Measurements from ENCODE around the gene SRGAP1.
"Not testable (repeated sequence)": the region's sequence is repeated elsewhere in the genome, so short reads cannot be mapped to it uniquely, and the experiment has no call there.

Gene SRGAP1

DNA sequence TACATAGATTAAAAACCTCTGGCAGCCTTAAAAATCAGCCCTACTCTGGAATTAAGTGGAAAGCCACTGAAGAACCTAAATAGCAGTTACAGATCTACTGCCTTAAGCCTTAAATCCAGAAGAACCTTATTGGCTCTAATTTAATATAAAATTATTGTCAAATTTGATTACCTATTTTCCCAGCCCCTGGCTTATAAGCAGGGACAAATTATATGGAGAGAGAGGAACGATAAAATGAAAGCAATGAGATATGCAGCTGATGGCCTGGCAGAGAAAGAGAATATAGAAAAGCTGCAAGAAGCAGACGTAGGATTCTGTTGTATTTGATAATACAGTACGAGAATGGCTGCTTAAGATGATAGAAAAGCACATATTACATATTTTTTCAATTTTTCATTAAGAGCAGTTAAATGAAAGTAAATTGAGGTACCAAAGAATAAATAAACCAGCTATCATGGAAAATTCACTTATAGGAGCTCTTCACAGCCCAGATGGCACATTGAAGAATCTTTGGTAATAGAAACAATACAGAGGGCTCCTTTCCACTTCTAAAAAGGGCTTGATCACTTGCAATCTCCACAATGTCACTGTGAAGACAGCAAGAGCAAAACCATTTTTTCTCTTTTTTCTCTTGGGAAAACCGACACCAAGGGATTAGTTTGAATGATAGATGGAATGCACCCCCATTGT is 248.2 kb downstream of the SRGAP1 start:
- no peak for DNase-seq

DNA sequence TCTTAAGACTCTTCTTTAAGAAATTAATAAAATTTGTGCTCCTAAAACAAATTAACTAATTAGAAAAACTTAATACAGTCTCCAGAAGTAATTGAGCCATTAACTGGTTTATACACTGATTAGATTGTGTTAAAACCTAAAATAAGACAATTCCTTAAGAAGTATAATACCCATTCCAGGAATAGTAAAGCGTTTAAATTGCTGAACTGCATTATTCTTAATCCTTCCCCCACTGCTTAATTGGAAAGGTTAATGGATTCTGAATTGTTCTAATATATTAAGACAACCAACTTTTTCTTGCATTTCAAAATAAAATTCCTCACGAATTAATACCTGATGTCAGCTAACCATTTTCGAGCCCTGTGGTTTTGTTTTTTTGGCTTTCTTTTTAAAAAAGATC is 249.2 kb downstream of the SRGAP1 start:
- no peak for DNase-seq

DNA sequence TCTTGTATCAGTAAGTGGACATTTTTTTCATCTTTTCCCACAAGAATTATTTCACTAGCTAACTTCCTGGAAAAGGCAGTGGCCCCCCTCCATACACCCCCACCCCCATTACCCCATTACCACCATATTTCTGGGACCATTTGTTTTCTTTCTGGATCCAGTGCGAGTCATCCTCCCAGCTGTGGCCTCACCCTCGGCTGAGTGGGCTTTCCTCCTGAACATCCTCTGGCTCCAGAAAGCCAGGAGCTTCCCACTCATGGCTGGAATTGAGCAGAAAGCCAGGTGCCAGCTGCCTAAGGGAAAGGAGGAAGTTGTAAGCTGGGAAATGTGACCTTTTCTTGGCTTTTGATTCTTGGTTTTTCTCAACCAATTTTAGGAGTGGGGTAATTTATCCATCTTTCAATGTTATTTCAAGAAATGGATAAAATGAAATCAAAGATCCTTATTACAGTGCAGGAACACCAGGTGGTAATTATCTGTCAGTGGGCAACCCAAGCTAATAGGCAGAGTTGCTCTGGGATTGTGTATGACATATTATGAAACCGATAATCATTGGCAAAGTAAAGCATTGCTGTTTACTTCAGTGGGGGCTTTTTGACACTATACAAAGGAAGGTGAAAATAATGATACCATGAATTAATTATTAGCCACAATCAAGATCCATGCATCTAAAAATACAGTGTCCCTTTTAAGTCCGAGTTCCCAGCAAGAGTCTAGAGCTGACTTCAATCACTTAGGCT is 253.0 kb downstream of the SRGAP1 start:
- DNase-seq, result peak; percentile 42

DNA sequence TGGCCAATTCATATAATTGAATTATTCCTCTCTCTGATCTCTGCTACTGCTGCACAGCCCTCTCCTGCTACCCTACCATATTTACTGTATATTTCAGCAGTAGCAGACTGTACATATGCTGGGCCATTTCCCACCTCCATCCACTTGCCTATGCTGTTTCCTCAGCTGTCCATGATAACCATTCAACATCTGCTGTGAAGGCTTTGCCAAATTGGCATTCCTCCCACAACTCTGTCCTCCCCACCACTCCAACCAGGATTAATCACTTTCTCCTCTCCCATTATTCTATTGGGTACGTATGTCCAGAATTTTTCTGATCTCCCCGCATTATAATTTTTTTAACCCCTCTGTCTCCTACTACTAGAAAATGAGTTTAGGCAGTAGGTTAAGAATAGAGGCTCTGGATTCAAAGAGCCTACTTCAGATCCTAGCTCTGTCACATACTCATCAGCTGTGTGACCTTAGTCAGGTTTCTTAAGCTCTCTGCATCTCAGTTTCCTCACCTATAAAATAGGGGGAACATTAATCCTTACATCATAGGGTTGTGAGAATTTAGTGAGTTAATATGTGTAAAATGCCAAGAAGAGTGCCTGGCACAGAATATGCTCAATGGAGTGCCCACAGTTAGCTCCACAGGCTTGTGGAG is 254.3 kb downstream of the SRGAP1 start:
- DNase-seq, result peak; percentile 49

DNA sequence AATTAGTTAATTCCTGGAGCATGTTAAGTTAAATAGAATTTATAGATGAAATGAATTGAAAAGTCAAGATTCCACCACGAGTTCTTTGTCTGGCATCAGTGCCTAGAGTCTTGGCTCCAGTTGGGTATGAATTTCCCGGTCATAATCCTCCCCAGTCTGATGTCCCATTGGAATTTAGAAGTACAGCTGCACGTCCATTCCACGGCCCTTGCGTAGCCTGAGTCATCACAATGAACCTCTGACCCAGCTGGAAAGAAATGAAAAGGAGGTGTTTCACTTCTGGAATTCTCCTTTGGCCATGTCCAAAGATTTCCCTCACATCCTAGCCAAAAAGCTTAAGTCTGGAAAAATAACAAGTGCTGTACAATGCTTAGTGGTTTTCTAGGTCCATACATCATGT is 254.9 kb downstream of the SRGAP1 start:
- peak; percentile 81 for DNase-seq

DNA sequence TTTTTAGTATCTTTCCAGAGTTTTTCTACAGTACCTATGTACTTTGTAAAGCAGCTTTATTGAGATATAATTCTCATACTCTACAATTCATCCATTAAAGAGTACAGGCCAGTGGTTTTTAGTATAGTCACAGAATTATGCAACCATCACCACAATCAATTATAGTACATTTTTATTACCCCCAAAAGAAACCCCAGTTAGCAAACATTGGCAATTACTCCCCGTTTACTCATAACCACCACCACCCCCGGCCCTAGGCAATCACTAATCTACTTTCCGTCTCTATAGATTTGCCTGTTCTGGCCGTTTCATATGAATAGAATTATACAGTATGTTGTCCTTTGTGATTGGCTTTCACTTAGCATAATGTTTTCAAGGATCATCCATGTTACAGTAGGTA is 257.8 kb downstream of the SRGAP1 start:
- peak; percentile 60 for DNase-seq

DNA sequence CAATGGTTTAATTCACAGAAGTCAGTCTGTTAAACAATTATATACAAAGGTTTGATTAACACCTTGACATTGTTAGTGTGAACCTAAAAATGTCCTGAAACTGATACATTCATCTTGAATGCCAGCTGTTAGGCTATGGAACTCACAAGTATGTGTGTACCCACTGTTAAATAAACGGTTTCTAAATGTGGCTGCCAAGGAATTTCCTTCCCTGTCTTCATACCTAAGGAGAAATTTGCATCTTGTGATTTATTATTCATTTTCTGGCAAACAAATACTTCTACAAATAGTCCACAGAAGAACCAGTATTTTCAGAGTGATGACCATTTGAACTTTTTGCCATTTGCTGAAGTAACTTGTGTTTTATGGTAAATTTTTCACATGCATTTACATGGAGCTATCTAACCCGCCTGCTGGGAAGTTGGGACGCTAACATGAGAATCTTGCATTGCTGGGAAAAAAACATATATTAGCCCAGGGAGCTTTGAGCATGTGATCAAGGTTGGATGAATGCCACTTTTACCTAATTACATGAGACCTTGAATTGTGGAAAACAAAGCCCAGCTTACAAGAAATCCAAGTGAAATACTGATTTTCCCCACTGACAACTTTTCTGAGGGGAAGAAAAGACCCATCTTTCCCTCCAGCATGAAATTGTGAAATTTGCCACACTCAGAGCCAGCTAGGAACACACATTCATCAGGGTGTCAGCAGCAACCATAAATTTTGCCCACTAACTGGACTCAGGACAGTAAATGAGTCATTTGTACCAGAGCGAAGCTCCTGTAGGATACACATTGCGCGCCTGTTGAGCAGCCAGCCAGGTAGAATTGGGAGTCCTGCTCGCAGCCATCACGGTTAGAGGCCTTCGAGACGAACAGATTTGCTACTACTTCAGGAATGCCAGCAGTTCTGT is 259.6 kb downstream of the SRGAP1 start:
- DNase-seq, result peak; percentile 45

DNA sequence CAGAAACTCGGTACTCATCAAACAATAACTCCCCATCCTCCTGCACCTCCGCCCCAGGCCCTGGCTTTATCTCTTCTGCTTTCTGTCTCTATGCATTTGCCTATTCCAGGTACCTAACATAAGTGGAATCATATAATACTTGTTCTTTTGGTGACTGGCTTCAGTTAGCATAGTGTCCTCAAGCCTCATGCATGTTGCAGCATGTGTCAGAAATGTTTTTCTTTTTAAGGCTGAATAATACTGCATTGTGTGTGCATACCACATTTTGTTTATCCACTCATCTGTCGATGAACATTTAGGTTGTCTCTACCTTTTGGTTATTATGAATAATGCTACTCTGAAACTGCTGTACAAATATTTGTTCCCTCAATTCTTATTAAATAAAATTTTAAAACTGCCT is 260.5 kb downstream of the SRGAP1 start:
- DNase-seq, result no peak

DNA sequence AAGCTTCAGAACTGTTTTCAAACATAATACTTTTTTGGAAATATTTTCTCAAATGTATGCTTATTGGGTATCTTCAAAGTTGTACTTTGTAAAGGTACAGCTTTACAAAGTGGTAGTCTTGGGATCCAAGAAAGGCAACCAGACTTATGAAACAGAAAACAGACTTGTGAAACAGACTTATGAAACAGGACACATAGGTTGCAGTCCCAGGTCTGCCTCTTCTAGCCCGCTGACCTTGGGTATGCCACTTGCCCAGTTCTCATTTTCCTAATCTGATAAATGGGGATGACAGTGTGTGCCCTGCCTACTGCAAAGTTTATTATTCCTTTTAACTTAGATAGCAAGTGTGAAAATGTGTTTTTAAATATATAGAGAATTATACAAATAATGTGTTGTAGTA is 263.3 kb downstream of the SRGAP1 start:
- no peak for DNase-seq

DNA sequence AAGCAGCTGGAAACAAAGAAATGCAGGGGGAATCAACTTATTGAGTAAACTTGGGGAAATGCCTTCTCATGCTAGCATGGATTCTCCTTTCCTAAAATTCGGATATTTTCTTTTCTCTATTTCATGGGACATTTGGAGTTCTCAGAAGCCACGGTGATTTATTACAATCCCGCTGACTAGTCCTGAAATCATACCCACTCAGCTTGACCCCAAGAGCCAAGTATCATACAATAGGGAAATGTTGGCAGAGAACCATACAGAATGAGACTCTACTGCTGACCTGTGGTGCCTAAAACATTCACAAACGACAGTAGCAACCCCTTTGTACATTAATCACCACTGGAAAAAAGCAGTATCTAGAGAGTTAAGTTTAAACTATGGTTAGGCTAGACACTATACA is 265.2 kb downstream of the SRGAP1 start:
- no peak for DNase-seq

DNA sequence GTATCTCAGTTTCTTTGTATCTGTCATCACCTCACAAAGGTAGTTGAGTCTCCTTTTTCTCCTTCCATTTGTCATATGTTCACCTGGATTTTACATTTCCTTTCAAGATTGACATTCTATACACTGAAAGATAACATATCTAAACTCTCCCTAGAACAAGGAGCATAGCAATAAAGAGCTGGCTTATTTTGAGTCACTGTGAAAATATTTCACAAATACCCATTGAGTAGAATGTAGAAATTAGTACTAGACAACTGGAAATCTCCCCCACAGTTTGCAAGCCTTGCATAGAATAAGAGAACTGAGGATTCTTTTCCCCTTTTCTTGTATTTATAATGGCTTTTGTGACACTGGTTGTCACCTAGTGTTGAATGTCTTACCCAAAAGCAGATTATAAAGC is 266.4 kb downstream of the SRGAP1 start:
- peak; percentile 26 for DNase-seq

DNA sequence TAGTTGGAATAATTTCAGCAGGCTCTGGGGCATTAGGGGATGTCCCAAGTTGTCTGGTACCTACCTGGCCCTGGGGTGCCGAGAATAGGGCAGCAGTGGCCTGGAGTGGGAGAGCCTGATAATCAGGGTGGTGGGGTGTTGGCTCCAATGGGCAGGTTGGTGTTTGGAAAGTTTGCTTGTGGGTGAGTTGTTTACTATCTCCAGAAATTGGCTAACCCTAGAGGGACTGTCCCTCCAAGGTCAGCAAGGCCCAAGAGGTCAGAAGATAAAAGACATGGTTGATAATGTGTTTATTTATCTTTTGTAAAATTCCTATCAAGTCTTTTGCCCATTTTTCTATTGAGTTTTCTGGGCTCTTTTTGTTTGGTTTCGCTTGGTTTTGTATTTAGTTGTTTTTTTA is 272.5 kb downstream of the SRGAP1 start:
- no peak for DNase-seq

DNA sequence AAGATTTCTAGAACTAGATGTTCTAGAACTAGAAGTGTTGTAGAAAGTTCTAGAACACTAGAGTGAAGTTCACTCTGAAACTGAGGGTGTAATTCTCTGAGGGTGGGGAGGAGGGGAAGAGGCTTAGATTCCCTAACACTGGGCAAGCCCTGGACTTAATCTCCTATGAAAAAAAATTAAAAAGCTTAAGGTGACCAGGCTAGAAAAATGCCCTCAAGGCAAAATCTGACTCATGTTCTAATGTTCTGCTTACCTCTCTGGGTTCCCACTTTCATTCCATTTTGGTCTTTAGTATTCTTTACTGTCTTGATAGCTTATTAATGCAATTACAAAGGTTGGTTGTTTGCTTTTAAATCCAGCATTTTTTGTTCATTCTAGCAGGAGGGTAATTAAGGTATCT is 276.1 kb downstream of the SRGAP1 start:
- DNase-seq, result no peak

DNA sequence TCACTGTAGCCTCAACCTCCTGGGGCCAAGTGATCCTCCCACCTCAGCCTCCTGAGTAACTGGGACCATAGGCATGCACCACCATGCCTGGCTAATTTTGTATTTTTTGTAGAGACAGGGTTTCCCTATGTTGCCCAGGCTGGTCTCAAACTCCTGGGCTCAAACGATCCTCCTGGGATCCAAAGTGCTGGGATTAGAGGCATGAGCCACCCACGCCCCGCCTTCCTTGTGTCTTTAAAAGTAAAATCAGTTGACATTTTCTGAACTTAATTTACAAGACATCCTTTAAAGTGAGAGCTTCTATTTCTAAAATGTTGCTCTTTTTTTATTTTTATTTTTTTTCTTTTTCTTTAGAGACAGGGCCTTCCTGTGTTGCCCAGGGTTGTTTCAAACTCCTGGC is 276.6 kb downstream of the SRGAP1 start:
- not testable (repeated sequence) for DNase-seq

DNA sequence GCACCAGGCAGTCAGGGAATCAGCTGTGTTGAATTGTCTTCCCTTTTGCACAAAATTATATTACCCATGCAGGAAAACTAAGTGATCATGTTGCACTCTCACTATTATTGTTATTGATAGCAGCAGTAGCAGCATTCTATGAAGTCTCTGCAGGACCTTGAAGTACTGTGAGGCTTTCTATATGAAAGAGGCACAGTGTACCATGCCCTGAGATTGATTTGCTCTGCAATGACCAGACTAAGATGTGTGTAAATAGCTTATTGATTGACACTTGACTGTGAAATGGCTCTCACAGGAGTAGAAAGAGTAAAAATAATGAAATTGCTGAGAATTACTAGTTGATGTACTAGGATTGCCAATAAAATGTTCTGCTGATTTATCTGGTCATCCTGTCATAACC is 277.7 kb downstream of the SRGAP1 start:
- DNase-seq, result no peak

DNA sequence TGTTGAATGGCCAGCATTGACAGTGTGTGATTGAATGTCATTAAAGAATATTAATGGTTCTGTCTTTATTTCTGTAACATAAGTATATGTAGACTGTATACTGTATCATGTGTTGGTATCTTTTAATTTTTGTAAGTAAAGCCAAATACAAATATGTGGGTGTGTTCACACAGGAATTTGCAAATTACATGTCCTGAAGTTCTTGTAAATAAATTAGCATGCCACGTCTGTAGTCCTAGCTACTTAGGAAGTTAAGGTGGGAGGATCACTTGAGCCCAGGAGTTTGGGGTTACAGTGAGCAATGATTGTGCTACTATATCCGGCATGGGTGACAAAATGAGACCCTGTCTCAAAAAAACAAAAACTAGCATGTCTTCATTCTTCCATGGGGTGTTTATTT is 278.5 kb downstream of the SRGAP1 start:
- no peak for DNase-seq

DNA sequence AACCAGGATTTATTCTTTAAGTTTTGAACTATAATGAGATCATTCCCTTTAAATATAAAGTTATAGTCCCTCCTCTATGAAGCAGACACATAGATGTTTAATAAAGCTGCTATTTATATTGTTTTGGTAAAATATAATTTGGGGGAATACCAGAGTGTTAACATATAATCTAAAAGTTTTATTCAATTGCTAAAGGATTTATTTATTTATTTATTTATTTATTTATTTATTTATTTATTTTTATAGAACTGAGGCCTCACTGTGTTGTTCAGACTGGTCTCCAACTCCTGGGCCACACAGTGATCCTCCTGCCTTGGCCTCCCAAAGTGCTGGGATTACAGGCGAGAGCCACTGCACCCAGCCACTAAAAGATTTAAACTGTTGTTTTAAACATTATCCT is 278.9 kb downstream of the SRGAP1 start:
- no peak for DNase-seq

DNA sequence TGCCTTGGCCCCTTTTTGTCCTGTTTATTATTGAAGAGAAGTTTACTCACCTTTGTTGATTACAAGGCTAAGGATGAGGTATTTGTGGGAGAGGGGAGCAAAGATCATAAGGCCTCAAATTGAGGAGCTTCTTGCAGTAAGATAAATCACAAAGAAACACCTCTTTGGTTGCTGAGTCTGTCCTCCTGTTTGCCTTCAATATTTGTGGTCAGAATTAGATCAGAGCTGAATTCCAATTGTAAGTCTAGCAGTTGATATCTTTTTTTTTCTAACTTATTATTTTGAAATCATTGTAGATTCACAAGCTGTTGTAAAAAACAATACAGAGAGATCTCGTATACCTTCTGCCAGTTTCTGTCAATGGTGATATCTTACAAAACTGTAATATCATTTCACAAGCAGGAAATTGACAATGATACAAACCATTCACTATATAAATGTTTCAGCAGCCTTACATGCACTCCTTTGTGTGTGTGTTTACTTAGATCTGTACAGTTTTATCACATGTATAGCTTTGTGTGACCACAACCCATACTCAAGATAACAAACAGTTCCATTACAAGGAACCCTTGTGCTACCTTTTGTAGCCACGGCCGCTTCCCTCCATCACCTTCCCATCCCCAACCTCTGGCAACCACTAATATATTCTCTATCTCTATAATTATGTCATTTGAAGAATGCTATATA is 280.2 kb downstream of the SRGAP1 start:
- DNase-seq, result peak; percentile 23

DNA sequence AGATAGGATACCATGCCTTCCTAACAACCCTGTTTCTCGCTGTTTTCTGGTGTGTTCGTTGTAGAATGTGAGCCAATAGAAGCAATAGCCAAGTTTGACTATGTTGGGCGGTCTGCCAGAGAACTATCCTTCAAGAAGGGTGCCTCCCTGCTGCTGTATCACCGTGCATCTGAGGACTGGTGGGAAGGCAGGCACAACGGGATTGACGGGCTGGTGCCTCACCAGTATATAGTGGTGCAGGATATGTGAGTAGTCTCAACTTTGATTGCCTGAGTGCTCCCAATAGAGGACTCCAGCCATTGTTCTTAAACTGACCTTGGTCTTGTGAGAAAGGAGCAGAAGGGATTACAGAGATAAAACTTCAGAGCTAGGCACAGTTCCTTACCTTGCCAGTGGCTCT is 281.4 kb downstream of the SRGAP1 start:
- no peak for DNase-seq

DNA sequence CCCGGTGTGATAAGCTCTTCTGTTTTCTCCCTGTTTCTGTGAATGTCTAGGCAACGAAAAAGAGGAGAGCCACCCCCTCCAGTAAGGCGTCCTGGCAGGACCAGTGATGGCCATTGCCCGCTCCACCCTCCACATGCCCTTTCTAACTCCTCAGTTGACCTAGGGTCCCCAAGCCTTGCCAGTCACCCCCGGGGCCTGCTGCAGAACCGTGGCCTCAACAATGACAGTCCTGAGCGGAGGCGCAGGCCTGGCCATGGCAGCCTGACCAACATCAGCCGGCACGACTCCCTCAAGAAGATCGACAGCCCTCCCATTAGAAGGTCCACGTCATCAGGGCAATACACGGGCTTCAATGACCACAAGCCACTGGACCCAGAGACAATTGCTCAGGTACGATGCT is 283.3 kb downstream of the SRGAP1 start:
- DNase-seq, result no peak

DNA sequence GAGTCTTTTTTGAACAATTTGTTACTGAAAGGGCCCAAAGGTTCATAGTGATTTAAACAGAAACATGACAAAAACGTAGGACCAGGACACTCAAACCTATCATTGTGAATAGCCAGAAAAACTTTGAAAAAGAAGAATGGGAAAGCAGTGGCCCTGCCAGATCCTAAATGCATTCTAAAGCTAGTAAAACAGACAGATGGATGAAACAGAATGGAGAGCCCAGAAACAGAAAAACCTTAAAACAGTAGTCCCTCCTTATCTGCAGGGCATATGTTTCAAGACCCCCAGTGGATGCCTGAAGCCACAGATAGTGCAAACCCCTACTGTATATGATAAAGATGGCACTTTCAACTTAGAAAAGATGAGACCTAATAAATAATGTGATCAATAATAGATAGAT is 283.9 kb downstream of the SRGAP1 start:
- no peak for DNase-seq

DNA sequence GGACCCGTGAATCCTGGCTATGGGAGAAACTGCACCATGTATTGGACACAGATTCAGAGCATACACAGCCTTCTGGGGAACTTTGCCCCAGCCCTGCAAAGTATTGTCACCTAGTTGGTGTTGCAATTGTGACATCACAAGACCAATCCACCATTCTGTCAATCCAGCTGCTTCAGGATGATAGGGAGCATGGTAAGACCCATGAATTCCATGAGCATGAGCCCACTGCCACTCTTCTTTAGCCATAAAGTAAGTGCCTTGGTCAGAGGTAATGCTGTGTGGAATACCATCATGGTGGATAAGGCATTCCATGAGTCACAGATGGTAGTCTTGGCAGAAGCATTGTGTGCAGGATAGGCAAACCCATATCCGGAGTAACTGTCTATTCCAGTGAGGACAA is 286.0 kb downstream of the SRGAP1 start:
- DNase-seq, result not testable (repeated sequence)

DNA sequence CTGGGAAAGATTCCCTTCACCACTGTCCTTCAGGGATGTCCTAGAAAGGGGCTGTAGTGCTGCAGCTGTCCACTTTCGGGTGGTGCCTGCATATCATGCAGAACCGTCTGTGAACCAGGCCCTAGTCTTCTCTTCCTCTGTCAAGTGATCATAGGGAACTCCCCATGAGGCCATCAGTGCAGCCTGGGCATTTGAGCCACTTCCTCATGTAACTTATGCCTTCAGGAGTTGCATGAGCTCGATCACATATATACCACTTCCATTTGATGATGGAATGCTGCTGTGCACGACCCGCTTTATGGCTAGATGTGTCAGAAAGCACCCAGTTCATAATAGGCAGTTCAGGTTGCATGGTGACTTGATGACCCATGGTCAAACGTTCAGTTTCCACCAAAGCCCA is 287.0 kb downstream of the SRGAP1 start:
- not testable (repeated sequence) for DNase-seq

Measured in fibroblast of skin of right biceps (primary cell).